ENCODE results near the gene PRRC2A. TPM values are rescaled to one million over a fixed set of nuclear protein-coding genes. Genes with fewer than 3 reads are reported as not detected.

Gene PRRC2A
- total RNA-seq, 1 donor from 2014 or later: 303 TPM

- Mint-ChIP-seq H3K27me3 (ENCODE audit: unreplicated experiment) (peaks cover 20% of the 10 kb centered on the region), H3K4me3 (ENCODE audit: unreplicated experiment) (no peak overlapping the region), H3K4me1 (ENCODE audit: low read depth, unreplicated experiment) (no peaks in the 10 kb centered on the region), H3K27ac (ENCODE audit: unreplicated experiment) (no peak overlapping the region), H3K9me3 (ENCODE audit: unreplicated experiment) (peaks cover 6% of the 10 kb centered on the region), H3K36me3 (ENCODE audit: unreplicated experiment) (peaks cover 10% of the 10 kb centered on the region)
- TF ChIP-seq, protein P1, sequence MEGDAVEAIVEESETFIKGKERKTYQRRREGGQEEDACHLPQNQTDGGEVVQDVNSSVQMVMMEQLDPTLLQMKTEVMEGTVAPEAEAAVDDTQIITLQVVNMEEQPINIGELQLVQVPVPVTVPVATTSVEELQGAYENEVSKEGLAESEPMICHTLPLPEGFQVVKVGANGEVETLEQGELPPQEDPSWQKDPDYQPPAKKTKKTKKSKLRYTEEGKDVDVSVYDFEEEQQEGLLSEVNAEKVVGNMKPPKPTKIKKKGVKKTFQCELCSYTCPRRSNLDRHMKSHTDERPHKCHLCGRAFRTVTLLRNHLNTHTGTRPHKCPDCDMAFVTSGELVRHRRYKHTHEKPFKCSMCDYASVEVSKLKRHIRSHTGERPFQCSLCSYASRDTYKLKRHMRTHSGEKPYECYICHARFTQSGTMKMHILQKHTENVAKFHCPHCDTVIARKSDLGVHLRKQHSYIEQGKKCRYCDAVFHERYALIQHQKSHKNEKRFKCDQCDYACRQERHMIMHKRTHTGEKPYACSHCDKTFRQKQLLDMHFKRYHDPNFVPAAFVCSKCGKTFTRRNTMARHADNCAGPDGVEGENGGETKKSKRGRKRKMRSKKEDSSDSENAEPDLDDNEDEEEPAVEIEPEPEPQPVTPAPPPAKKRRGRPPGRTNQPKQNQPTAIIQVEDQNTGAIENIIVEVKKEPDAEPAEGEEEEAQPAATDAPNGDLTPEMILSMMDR (IDR thresholded peaks at IDR 0.05; ENCODE audit: partially characterized antibody, unreplicated experiment): no peak
- no peak for DNase-seq
These were observed 11.9 kb downstream of the PRRC2A start for GRCh38 chr6:31632279-31632946.

GRCh38 chr6:31633447-31633846, 12.9 kb downstream of the PRRC2A start:
- Mint-ChIP-seq H3K9me3 (ENCODE audit: unreplicated experiment) (peaks cover 3% of the 10 kb centered on the region), H3K27me3 (ENCODE audit: unreplicated experiment) (peaks cover 20% of the 10 kb centered on the region), H3K27ac (ENCODE audit: unreplicated experiment) (no peak overlapping the region), H3K36me3 (ENCODE audit: unreplicated experiment) (peaks cover 6% of the 10 kb centered on the region), H3K4me1 (ENCODE audit: low read depth, unreplicated experiment) (no peaks in the 10 kb centered on the region), H3K4me3 (ENCODE audit: unreplicated experiment) (no peak overlapping the region)
- DNase-seq: no peak
- TF ChIP-seq, protein P1 (IDR thresholded peaks at IDR 0.05; ENCODE audit: partially characterized antibody, unreplicated experiment): no peak

DNA sequence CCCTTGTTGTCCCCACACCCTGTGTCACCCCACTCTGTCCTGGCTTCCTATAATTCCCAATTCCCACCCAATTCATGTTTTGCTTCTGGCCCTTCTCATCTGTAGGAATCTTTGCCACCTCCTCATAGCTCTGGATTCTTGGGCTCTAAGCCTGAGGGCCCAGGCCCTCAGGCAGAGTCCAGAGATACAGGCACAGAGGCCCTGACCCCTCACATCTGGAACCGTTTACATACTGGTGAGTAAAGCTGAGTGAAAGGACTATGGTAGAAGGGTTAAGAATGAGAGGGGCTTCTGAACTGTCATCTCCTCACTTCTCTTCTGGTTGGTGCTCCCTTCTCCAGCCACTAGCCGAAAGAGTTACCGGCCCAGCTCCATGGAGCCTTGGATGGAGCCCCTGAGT, 13.6 kb downstream of the PRRC2A start:
- TF ChIP-seq, protein P1 (IDR thresholded peaks at IDR 0.05; ENCODE audit: partially characterized antibody, unreplicated experiment): no peak
- H3K4me1 Mint-ChIP-seq (ENCODE audit: low read depth, unreplicated experiment): no peaks in the 10 kb centered on the region
- no peak for DNase-seq
- peaks cover 20% of the 10 kb centered on the region for H3K27me3 Mint-ChIP-seq (ENCODE audit: unreplicated experiment)
- H3K27ac Mint-ChIP-seq (ENCODE audit: unreplicated experiment): no peak overlapping the region
- H3K9me3 Mint-ChIP-seq (ENCODE audit: unreplicated experiment): peaks cover 3% of the 10 kb centered on the region
- peaks cover 6% of the 10 kb centered on the region for H3K36me3 Mint-ChIP-seq (ENCODE audit: unreplicated experiment)
- H3K4me3 Mint-ChIP-seq (ENCODE audit: unreplicated experiment): peak overlapping the region; percentile 42

DNA sequence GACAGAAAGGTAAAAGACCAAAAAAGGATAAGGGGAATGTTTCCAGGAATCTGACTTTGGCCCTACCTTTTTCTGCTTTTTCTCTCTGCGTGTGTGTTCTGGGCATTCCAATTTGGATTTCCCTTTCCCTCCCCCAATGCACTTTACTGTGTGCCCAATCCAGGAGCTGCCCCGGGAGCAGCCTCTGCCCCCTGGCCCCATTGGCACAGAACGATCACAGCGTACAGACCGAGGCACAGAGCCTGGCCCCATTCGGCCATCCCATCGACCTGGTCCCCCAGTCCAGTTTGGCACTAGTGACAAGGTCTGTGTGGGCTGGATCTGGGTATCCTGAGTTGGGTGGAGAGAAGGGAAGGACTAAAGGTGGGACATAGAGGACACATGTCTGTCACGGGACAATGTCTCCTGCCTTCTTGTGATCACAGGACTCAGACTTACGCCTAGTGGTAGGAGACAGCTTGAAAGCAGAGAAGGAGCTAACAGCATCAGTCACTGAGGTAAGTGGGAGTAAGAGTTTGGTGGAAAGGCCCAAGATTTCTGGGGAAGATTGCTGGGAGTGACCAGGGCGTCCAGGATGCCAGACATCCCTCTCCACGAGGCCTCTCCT, 14.6 kb downstream of the PRRC2A start:
- Mint-ChIP-seq H3K4me3 (ENCODE audit: unreplicated experiment) (peak overlapping the region; percentile 52), H3K9me3 (ENCODE audit: unreplicated experiment) (peaks cover 3% of the 10 kb centered on the region), H3K27me3 (ENCODE audit: unreplicated experiment) (peaks cover 20% of the 10 kb centered on the region), H3K27ac (ENCODE audit: unreplicated experiment) (no peak overlapping the region), H3K4me1 (ENCODE audit: low read depth, unreplicated experiment) (no peaks in the 10 kb centered on the region), H3K36me3 (ENCODE audit: unreplicated experiment) (peaks cover 6% of the 10 kb centered on the region)
- no peak for DNase-seq
- TF ChIP-seq, protein P1 (IDR thresholded peaks at IDR 0.05; ENCODE audit: partially characterized antibody, unreplicated experiment): no peak

Data from glutamatergic neuron (in vitro differentiated cells).